A549 treated with AZD9567 at 1 μM for 4 hours (cell line): Measurements from ENCODE around the gene TMEM9B. TPM values are rescaled to one million over a fixed set of nuclear protein-coding genes. Genes with fewer than 3 reads are reported as not detected.

ENCODE experiments used
- total RNA-seq: library from RNA; stranded (reverse); fragments of 200-300 nt; extraction: Qiagen RNA extraction; gene quantifications from 5 replicates; pipeline ENCODE4 v1.2.3, GENCODE V29; 2022; ENCODE audit not compliant: insufficient read depth

The TMEM9B gene
- 36.0 to 42.3 TPM (median 40.5 TPM) in 5 replicates for total RNA-seq

GRCh38 chr11:8964324-8965320 is at the start of gene TMEM9B:
Gene TMEM9B, minus strand, starts transcription at chr11:8964442. Its CDS starts 129 bp downstream, at chr11:8964313.

GRCh38 chr11:9003573-9004182 is 39.4 kb upstream of the TMEM9B start, which contains the start of gene NRIP3:
Gene NRIP3, minus strand, starts transcription at chr11:9004001. Its CDS starts 66 bp downstream, at chr11:9003935.

GRCh38 chr11:8942518-8943066 is 21.6 kb downstream of the TMEM9B start, which contains the start of gene ASCL3:
Gene ASCL3, minus strand, starts transcription at chr11:8943016. Its CDS starts 4,855 bp downstream, at chr11:8938161.

GRCh38 chr11:8932564-8933180 is 31.6 kb downstream of the TMEM9B start, which contains the start of gene C11orf16:
Gene C11orf16, minus strand, starts transcription at chr11:8932947. Its CDS starts 639 bp downstream, at chr11:8932308.

GRCh38 chr11:8911029-8911823 is 53.0 kb downstream of the TMEM9B start, which contains the start of gene AKIP1:
Gene AKIP1, plus strand, starts transcription at chr11:8911189. Its CDS starts 261 bp downstream, at chr11:8911450.

Other genes with a start within 250 kb of the TMEM9B start
- 40.8 to 45.7 TPM (median 41.0 TPM) in 5 replicates for gene AKIP1, start 53.3 kb downstream of the TMEM9B start, total RNA-seq
- not detected in 5 replicates for gene C11orf16, start 31.5 kb downstream of the TMEM9B start, total RNA-seq
- not detected in 5 replicates for gene ASCL3, start 21.4 kb downstream of the TMEM9B start, total RNA-seq
- gene NRIP3, start 39.6 kb upstream of the TMEM9B start, total RNA-seq, result 0.64 to 1.1 TPM (median 0.85 TPM) in 4 of 5 replicates, not detected in the other
- 0.31 to 0.49 TPM (median 0.42 TPM) in 4 of 5 replicates, not detected in the other for gene SCUBE2, start 127.2 kb upstream of the TMEM9B start, total RNA-seq